Fibroblast of skin of right biceps (primary cell): Measurements from ENCODE around the gene SBF2.
"Not testable (repeated sequence)": the region's sequence is repeated elsewhere in the genome, so short reads cannot be mapped to it uniquely, and the experiment has no call there.

Experiments
- DNase-seq: peaks from one replicate; pipeline ENCODE4 v3.0.0-alpha.2; 2013

The SBF2 gene

GRCh38 chr11:9943386-9944110 is 350.5 kb downstream of the SBF2 start:
- peak; percentile 91 for DNase-seq

- DNase-seq = no peak
These were observed 352.0 kb downstream of the SBF2 start for GRCh38 chr11:9941991-9942390.

GRCh38 chr11:9939150-9939549 is 354.9 kb downstream of the SBF2 start:
- not testable (repeated sequence) for DNase-seq

GRCh38 chr11:9936754-9937153 is 357.3 kb downstream of the SBF2 start:
- DNase-seq = peak; percentile 8

- not testable (repeated sequence) for DNase-seq
These were observed 361.2 kb downstream of the SBF2 start for GRCh38 chr11:9932843-9933242.

- DNase-seq = not testable (repeated sequence)
These were observed 363.3 kb downstream of the SBF2 start for GRCh38 chr11:9930562-9931331.

- no peak for DNase-seq
These were observed 366.3 kb downstream of the SBF2 start for GRCh38 chr11:9927670-9928069.

GRCh38 chr11:9923280-9923679 is 370.7 kb downstream of the SBF2 start:
- DNase-seq = no peak

GRCh38 chr11:9922806-9923205 is 371.2 kb downstream of the SBF2 start:
- DNase-seq = peak; percentile 8

GRCh38 chr11:9916480-9916879 is 377.5 kb downstream of the SBF2 start:
- DNase-seq = no peak

GRCh38 chr11:9914064-9914463 is 380.0 kb downstream of the SBF2 start:
- DNase-seq = peak; percentile 37

- DNase-seq = peak; percentile 99
These were observed 387.8 kb downstream of the SBF2 start for GRCh38 chr11:9905960-9906791.

GRCh38 chr11:9905501-9905951 is 388.5 kb downstream of the SBF2 start:
- peak; percentile 53 for DNase-seq

- no peak for DNase-seq
These were observed 390.4 kb downstream of the SBF2 start for GRCh38 chr11:9903579-9903978.

GRCh38 chr11:9901943-9902342 is 392.1 kb downstream of the SBF2 start:
- DNase-seq = no peak

- peak; percentile 89 for DNase-seq
These were observed 393.8 kb downstream of the SBF2 start for GRCh38 chr11:9900253-9900652.

- DNase-seq = no peak
These were observed 394.3 kb downstream of the SBF2 start for GRCh38 chr11:9899676-9900075.

GRCh38 chr11:9896902-9897301 is 397.1 kb downstream of the SBF2 start:
- DNase-seq = no peak

GRCh38 chr11:9895006-9895405 is 399.0 kb downstream of the SBF2 start:
- DNase-seq = peak; percentile 84

- DNase-seq = no peak
These were observed 400.5 kb downstream of the SBF2 start for GRCh38 chr11:9893474-9893873.

- no peak for DNase-seq
These were observed 405.1 kb downstream of the SBF2 start for GRCh38 chr11:9888938-9889337.

- DNase-seq = peak; percentile 20
These were observed 406.5 kb downstream of the SBF2 start for GRCh38 chr11:9887472-9887871.

GRCh38 chr11:9886595-9886994 is 407.4 kb downstream of the SBF2 start:
- DNase-seq = no peak
